Uterus (tissue), 2 donors: ENCODE results near the gene KRT79.

Source experiments
- POLR2A ChIP-seq, 2 donors: fragments of 450-650 bp; IDR thresholded peaks; one replicate each; pipeline ENCODE4 v1.6.1; 2016; ENCODE audit warnings: antibody characterized with exemption in 2 of 2, mild to moderate bottlenecking in 1 of 2, moderate library complexity in 1 of 2
- TF ChIP-seq, protein P1 (sequence below), 4 experiments: fragments of 200-600 bp in 2 of 4; fragments of 450-650 bp in 2 of 4; sonication (generic) in 2 of 4; IDR thresholded peaks; one replicate each; pipeline ENCODE4 v1.5.1; 2016 to 2019; ENCODE audit warnings: antibody characterized with exemption in 4 of 4, mild to moderate bottlenecking in 2 of 4, moderate library complexity in 1 of 4

DNA sequence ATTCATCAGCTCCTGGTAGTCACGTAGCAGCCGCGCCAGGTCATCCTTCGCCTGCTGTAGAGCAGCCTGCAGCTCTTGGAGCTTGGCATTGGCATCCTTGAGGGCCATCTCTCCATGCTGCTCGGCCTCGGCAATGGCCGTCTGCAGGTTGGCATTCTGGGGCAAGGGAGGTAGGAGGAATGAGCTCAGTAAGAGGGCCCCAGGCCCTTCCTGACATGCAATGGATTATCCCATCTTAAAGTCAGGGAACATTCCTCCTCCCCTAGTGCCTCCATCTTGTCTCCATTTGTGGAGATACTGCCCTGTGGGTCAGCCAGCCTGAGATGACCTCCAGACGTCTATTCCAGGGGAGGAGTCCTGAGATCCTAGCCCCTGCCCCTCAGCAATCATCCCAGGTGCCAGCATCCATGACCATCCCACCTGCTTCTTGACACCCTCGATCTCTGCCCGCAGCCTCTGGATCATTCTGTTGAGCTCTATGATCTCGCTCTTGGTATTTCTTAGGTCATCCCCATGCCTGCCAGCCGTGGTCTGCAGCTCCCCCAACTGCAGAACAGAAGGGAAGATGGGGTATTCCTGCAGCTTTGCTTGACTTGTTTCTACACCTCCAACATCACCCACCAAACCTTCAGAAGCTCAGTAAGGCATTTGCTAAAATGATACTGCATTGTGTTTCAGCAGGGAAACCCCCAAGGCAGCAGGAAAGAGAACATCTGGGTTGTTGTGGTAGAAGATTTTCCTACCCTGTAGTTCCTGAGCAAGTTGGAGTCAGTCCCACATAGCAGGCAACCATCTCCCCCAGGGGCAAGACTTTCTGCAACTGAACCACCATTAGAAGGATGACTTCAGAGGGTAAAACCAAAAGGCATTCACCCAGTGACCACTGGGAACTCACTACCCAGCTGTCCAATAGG is 42.6 kb downstream of the KRT79 start:
- TF ChIP-seq, protein P1, sequence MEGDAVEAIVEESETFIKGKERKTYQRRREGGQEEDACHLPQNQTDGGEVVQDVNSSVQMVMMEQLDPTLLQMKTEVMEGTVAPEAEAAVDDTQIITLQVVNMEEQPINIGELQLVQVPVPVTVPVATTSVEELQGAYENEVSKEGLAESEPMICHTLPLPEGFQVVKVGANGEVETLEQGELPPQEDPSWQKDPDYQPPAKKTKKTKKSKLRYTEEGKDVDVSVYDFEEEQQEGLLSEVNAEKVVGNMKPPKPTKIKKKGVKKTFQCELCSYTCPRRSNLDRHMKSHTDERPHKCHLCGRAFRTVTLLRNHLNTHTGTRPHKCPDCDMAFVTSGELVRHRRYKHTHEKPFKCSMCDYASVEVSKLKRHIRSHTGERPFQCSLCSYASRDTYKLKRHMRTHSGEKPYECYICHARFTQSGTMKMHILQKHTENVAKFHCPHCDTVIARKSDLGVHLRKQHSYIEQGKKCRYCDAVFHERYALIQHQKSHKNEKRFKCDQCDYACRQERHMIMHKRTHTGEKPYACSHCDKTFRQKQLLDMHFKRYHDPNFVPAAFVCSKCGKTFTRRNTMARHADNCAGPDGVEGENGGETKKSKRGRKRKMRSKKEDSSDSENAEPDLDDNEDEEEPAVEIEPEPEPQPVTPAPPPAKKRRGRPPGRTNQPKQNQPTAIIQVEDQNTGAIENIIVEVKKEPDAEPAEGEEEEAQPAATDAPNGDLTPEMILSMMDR (IDR thresholded peaks at IDR 0.05): no peak
- TF ChIP-seq POLR2A (IDR thresholded peaks at IDR 0.05): no peak
